COLO829 (cell line): Measurements from ENCODE around the gene ZFHX3.
"Not testable (repeated sequence)": the region's sequence is repeated elsewhere in the genome, so short reads cannot be mapped to it uniquely, and the experiment has no call there.

ENCODE experiments used
- DNase-seq: peaks from one replicate; pipeline ENCODE4 v3.0.0; 2012; ENCODE audit warnings: low spot score

Gene ZFHX3

DNA sequence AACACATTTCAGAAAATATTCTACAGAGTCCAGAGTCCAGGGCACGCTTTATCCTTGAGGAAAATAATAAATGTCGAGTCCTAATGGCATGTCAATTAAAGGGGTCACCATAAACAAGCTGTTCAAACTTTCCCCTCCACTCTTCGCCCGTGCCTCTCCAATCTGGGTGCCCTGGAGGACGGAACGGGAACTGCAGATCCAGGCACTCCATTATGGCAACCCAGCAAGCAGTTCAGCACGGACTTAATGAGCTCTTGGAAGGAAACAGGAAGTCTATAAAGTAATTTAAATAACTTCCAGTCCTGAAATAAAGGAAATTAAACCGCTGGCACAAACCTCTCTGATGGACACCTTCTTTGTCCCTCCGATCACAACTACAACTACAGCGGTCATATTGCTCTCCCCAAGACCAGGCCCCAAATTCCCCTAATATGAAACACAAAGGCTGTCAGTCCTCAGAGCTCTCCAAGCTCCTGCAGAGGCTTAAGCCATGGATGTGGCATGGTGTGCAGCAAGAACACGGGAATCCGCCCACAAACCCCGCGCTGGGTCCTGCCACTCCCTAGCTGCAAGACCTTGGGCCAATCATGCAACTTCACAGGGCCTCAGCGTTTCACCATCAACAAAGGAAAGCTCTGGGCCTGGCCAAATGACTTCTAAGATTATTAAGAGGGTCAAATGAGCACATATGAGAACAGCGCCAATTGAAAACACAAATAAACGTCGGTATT is 52.6 kb downstream of the ZFHX3 start:
- DNase-seq = no peak

DNA sequence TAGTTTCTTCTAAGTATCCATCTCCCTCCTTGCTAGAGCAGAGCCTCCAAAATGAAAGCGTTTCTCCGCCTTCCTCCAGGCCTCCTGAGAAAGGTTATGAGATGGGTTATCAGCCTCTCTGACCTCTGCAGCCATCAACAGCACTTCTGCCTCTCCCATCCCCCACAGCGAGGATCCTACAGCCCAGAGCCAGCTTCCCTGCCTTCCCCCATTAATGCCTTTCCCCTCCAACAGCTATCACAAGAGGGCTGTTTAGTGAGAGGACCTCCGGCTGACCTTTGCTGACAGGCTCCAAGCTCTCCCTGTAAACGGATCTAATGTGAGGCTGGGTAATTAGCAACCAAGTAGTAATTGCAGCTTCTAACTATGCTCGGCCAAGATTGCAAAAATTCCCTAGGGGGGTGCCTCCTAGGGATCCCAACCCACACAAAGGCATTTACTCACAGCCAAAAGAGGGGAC is 55.8 kb downstream of the ZFHX3 start:
- DNase-seq = peak; percentile 19

DNA sequence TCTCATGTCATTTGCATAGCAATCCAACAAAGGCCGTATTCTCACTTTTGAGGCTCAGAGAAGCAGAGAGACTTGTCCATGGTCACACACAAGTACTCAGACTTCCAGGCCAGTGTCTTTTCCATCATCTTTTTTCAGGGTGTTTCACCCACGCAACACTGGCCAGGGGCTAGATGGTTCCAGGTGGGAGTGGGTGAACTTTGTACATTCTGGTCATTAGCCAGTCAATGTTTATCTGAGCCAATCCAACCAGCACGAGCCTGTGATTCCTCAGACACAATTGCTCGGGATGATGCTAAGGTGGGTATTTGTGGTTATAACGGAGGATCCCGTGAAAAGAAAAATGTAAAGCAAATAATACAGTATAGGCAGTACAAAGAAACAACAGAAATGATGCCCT is 56.3 kb downstream of the ZFHX3 start:
- no peak for DNase-seq

DNA sequence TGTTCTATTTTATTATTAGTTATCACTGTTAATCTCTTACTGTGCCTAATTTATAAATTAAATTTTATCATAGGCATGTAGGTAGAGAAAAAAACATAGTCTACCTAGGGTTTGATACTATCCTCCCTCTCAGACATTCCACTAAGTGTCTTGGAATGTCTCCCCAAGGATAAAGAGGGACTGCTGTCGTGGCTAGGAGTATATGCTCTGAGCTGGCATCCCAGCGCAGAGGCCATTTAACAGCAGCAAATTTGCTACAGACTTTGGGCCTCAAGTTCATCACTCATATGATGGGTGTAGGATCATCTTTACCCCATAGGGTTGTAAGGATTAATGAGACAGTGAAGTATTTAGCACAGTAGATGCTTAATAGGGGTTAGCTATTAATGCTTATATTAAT is 56.7 kb downstream of the ZFHX3 start:
- no peak for DNase-seq

DNA sequence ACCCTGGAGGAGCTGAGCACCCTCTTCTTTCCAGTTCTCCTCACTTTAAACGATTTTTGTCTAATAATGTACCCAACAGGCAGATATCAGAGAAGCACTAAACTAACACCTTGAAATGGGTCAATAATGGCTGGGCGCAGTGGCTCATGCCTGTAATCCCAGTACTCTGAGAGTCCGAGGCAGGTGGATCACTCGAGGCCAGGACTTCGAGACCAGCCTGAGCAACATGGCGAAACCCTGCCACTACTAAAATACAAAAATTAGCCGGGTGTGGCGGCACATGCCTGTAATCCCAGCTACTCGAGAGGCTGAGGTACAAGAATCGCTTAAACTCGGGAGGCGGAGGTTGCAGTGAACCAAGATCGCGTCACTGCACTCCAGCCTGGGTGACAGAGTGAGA is 57.4 kb downstream of the ZFHX3 start:
- DNase-seq = no peak

DNA sequence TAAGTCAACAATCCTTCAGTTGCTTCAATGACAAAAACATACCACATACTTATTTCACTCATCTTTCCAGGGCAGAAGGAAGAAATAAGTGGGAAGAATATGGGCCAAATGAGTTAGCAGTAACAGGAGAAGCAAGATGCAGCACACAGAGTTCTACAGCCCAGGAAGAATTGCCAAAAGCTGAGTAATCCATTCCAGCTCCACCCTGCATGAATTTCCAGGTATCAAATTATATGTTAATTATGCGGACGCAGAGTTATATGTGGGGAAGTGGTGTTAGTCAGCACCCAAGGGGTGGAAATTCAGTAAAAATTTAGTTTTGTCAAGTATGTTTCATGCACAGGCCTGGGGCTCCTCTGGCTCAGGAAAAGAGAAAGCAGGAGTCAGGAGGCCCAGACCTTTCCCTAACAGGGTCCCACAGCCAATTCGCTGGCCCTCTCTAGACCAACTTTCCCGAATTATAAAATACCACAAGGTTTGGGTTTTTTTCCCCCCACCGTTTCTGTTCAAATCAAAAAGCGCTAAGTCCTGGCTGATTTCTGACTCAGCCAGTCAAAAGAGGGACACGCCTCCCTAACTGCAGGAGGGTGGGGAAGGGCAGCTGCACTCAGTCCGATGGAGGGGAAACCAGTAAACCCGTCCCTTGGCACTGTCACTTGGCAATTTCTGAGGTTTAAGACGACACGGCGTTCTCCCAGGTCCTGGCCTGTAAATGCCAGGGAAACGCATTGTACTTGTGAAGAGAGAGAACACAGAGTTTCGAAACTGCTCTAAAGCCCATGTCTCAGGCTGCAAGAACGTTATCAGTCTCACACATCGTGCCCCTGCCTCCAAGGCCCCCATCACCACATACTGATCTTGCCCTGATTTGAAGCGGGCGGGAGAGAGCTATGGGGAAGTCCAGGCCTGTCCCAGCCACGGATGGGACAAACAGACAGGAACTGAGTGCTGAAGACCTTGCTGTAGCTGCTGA is 58.1 kb downstream of the ZFHX3 start:
- DNase-seq = no peak

DNA sequence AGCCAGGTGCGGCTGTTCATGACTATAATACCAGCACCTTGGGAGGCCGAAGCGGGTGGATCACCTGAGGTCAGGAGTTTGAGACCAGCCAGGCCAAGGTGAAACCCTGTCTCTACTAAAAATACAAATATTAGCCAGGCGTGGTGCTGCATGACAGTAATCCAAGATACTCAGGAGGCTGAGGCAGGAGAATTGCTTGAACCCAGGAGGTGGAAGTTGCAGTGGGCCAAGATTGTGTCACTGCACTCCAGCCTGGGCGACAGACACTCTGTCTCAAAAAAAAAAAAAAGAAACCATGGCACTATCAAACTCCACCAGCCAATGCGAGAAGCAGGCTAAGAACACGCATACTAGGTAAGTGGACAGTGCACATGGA is 58.7 kb downstream of the ZFHX3 start:
- not testable (repeated sequence) for DNase-seq

DNA sequence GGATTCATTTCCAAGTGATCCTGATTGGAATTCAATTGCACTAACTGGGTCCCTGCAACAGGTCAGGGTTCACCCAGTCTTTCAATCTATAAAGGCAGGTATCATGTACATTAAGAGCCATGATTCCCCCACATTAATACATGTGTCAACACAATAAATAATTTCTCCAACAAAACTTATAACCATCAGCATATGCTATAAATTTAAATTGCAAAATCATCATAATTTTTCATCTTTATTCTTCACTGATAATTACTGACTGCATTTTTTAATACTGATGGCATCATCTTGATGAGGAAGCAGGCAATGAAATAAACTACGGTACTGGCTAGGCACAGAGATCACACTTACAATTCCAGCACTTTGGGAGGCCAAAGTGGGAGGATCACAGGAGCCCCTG is 59.4 kb downstream of the ZFHX3 start:
- DNase-seq = no peak

DNA sequence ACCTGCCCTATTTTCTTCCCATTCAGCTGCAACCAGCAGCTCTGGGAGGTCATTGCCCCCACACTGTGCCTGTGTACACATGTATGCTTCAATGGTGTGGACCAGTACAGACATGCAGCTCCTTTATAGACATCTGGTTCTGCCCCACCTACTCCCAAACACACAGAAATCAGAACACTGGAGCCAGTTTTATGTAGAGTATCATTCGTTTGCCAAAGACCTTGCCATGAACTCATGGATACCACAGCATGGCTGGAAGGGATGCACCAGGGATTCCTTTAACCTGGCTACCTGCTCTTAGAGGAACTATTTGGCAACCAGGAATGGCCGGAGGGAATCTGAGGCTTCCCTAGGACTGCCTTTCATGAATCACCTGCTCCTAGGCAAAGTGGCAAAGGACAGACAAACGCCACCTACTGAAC is 60.4 kb downstream of the ZFHX3 start:
- DNase-seq = no peak

DNA sequence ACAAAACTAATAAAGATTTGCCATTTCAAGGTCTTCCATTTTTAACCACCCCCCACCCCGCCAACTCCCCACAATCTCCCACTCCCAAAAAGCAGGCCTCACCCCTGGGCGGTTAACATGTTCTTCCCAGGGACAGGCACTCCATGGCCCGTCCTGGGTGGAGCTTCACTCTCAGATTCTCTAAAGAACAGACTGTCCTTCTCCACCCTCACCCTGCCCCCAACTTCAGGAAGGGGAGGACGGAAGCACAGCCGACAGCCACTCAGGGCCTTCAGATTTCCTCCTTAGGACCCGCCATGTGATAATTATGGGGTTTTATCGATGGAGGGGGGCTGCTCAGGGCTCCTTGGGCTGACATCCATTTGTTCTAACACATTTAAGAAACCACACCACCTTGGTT is 61.9 kb downstream of the ZFHX3 start:
- DNase-seq = no peak

DNA sequence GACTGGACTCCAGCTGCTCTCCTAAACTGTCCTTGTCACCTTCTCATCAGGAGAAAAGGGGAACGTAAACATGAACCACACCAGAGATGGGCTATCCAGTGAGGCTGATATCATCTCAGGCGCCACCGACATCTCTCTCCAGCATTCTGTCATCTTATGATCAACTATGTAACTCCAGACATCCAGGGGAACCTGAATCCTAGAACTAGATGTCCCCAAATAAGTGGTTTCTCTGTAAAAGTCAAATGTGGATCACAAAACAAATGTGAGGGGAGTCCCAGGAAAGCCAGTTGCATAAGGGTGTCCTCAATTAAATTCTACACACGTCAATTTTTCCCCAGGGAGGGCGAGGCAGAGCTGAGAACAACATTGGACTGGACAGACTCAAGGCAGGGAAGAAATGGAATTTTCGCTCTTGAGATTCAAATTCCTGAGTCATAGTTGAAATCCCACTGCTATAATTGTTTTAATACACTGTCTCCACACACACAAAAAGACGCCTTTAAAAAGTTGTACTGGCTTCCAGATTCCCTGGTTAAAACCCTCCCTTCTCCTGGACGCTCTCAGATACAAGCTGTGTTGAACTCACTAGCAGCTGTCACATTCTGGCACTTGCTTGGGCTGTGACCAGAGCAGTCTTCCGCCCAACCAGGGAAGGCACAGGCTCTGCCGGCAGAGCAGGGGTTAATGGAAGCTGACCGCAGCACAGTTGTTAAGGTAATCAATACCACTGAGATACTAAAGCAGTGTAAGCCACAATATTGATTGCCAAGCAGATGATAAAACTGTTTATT is 62.6 kb downstream of the ZFHX3 start:
- DNase-seq = no peak

DNA sequence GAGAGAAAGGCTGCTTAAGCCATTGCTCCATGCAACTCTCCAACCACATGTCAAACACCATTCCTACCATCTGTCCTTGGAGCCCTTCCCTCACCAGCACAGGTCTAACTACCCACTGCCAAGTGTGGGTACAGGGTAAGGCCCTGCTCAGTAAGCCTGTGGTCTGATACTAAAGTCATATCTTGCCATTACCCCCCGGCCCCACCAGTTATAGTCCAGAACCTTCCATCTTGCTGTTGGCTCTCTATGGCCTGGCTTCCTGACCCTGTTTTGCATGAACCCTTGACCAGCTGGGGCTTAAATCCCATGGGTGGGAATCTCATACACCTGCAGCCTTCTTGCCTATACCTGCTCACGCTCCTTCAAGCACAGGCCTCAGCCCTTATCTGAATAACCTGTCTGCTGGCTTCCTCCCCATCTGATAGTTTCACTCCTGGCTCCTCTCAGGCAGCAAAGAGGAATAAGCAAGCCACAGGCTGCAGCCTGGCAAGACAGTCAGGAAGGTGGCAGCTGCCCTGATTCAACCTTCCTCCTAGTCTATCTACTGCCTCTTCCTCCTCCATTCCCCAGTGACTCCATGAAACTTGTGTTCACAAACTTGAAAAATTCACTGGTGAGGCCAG is 64.1 kb downstream of the ZFHX3 start:
- DNase-seq = no peak

DNA sequence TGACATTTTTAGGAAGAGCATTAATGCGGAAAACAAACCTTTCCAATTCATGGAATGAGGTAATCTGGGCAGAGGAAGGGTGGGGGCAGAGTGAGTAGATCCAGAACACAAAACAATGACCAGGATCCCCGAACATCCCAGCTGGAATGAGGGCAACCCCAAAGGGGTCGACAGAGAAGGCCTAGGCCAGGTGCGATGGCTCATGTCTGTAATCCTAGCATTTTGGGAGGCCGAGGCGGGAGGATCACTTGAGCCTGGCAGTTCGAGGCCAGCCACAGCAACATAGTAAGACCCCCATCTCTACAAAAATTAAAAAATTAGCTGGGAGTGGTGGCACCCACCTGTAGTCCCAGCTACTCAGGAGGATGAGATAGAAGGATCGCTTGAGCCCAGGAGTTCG is 64.7 kb downstream of the ZFHX3 start:
- DNase-seq = no peak

DNA sequence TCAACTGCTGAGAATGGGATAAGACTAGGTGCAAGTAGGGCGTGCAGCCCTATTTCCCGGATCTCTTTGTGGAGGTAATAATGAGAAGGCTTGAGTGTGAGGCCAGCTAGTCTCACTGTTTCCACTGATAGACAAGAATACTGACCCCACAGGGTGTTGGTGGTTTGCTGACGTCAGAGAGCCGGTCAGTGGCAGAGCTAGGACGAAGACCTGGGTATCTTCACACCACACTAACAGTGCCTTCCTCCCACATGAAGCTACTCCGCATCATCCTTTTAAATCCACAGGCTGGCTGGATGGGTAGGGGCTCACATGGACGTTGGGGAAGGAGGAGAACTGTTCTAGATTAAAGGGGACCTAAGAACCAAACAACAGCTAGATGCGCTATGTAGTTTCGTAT is 68.0 kb downstream of the ZFHX3 start:
- no peak for DNase-seq

DNA sequence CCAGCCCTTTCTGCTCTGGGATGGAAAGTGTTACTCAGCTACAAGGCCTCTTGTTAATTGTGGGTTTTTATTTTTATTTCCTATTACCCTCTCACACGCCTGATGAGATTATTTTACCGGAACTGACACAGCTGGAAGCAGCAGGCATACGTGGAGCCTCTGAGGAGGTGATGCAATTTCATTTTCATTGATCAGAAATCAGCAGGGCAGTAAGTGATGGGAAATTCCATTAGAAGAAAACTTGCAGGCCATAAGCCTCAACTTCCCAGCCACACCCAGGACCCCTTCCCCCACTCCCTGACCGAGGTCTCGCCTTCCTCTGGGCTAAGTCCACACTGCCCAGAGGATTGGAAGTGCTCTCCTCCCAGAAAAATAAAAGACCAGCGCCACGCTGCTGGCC is 69.7 kb downstream of the ZFHX3 start:
- DNase-seq = no peak

DNA sequence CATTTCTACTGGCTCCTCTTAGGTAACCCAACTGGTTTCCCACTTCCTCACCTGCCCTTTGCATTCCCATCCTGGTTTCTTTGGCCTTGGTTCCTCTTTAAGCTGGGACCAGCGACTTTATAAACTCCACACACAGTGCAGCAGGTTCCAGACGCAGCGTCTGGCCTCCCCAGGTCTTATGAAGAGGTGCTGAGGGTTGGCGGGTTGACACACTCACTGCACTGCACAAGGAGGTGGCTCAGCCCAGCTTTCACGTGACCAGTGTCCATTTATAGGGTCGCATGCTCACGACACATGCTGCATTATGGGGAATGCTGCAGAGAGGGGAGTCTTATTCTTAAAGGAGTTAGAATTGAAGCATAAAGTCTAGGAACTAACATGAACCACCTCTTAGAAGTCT is 70.8 kb downstream of the ZFHX3 start:
- DNase-seq = no peak

DNA sequence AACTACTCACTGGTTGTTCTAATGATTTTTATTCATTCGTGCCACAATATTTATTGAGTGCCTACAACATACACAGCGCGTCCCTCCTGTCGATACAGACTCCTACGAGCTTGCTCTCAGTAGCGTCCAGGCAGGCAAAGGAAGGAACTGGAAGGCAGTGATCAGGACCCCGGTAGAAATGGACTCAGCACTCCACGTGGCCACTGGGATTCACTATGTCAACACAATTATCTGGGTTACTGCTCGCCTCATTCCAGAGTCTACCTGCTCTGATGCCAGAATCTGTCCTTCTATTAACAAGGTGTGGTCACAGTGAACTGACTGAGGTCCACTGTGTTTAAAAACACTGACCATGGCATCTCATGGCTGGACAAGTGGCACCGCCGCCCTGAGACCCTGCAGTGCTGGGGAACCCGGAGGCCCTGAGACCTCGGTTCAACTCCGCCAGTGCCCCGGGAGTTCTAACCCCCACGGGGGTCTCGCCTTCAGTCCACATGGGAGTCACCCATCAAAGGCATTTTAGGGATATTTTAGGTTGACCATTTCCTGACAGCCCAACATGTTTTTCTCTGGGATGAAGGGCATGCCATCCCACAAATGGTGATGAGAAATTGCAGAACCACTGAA is 71.4 kb downstream of the ZFHX3 start:
- DNase-seq = no peak

DNA sequence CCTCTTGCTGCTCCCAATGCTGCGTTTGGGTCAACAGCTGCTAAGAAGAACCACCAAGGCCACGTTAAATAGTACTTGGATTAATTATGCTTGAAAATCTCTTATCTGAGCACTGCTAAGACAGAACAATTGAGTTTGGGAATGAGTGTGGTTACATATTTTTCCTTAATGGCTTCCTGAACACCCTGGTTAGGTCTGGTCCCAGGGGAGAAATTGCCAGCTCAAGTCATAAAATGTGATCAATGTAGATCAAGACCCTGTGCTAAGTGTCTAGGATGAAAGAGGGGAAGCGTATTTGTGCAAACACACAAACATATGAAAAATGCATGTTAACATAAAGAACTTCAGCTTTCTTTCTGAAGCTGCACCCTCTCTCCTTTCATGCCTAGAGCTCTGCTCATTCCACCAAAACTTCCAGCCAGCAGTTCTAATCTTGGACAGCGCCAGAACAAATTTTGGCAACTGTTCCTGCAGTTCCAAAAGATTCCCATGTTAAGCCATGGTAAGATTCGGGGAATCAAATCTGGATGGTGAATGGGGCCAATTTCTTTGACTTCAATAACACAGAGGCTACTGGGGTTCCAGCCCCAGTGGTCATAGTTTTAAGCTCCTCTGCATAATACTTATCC is 72.0 kb downstream of the ZFHX3 start:
- DNase-seq = no peak

DNA sequence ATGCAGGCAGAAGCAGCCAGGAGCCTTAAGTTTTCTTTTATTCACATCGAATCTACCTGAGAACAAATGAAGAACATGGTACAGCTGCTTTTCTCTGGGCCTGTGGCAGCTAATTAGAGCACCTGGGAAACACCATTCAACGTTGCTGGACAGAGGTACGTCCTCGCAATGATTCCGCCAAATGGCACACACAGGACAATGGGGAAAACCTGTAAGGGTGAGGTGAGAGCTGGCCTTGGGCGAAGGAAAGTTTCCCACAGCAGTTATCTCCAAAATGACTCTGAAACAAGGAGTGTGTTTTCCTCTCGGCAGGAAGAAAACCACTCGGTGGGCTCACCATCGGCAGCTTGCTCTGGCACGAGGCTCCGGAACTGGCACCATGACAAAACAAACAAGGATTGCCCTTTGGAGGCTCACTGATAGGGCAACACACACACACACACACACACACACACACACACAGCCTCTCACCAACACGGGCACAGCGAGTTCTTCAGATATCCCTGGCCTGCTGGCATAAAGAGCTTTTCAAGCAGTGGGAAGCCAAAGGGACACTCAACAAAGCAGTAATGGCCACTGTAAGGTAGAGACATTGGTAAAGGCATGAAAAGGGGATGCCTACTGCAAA is 73.7 kb downstream of the ZFHX3 start:
- no peak for DNase-seq

DNA sequence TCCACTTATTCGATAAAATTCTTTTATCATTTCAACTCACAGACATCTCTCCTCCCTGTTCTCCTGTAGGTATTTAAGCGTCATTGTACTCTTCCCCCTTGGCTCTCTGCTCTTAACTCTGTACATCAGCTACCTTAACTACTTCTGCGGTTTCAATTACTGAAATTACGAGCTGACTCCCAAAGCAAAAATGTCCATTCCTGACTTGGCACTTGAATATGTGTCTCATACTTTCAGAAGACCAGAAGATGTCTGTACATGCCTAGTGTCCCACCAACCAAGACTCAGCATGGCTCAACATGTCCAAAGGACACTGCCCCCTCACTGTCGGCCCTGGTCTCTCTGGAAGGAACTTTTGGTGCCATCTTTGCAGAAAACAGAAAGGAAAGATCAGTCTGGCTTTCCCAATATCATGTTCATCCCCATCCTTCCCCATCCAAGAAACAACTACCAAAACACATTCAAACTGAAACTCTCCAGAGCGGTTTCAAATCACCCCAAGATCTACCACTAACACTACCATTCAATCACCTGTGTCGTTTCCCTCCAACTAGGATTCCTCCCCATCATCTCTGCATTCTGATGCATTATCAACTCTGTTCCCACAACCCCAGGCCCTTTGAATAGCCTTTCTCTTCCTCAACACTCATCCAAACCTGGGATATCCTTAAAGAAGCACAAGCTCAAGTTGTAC is 74.9 kb downstream of the ZFHX3 start:
- no peak for DNase-seq
